DND-41 (cell line): Measurements from ENCODE around the gene GUCY1A1.

Experiments
- ATAC-seq: fragments of 200-7000 bp; cut with Tn5 transposase; 3 replicates; pipeline ENCODE4 v1.9.1; 2021; ENCODE audit warnings: low read depth; ENCODE audit not compliant: insufficient read depth
- DNase-seq: peaks from one replicate; pipeline ENCODE4 v3.0.0-alpha.2; 2020
- H2AFZ ChIP-seq: 2 replicates; pipeline ENCODE4 v1.6.0; 2012; ENCODE audit warnings: low read depth, low read length
- H3K27ac ChIP-seq: 2 replicates; pipeline ENCODE4 v1.5.1; 2012; ENCODE audit warnings: low read length, inconsistent platforms
- H3K27me3 ChIP-seq: fragments of 200-600 bp; sonication (generic); 2 replicates; pipeline ENCODE4 v1.6.0; 2012; ENCODE audit warnings: low read length, mild to moderate bottlenecking, inconsistent platforms; ENCODE audit not compliant: insufficient read depth, poor library complexity
- H3K36me3 ChIP-seq: 2 replicates; pipeline ENCODE4 v1.5.1; 2012; ENCODE audit warnings: low read length, inconsistent platforms; ENCODE audit not compliant: insufficient read depth
- H3K4me1 ChIP-seq: 2 replicates; pipeline ENCODE4 v1.5.1; 2012; ENCODE audit warnings: mild to moderate bottlenecking, low read length; ENCODE audit not compliant: insufficient read depth
- H3K4me2 ChIP-seq: 2 replicates; pipeline ENCODE4 v1.6.0; 2012; ENCODE audit warnings: mild to moderate bottlenecking, moderate library complexity, low read length, inconsistent platforms; ENCODE audit not compliant: insufficient read depth
- H3K4me3 ChIP-seq, 2 experiments: fragments of 200-600 bp in 1 of 2; shearing (Covaris generic) in 1 of 2; 2 replicates each; pipeline ENCODE4 v1.5.1; 2012 to 2016; ENCODE audit warnings: inconsistent platforms in 2 of 2, low read length in 2 of 2, mild to moderate bottlenecking in 2 of 2, low read depth in 1 of 2, moderate library complexity in 1 of 2
- H3K79me2 ChIP-seq: 2 replicates; pipeline ENCODE4 v1.6.0; 2012; ENCODE audit warnings: low read length, inconsistent platforms; ENCODE audit not compliant: insufficient read depth
- H3K9ac ChIP-seq: 2 replicates; pipeline ENCODE4 v1.6.0; 2012; ENCODE audit warnings: low read depth, mild to moderate bottlenecking, inconsistent platforms, low read length, moderate library complexity
- H3K9me3 ChIP-seq: 2 replicates; pipeline ENCODE4 v1.5.1; 2012; ENCODE audit warnings: low read length, moderate library complexity, mild to moderate bottlenecking, inconsistent platforms; ENCODE audit not compliant: insufficient read depth, severe bottlenecking
- H4K20me1 ChIP-seq: 2 replicates; pipeline ENCODE4 v1.6.0; 2012; ENCODE audit warnings: low read length; ENCODE audit not compliant: insufficient read depth
- CTCF ChIP-seq: IDR thresholded peaks from 2 replicates; pipeline ENCODE4 v1.5.1; 2012; ENCODE audit warnings: borderline replicate concordance, low read length, moderate library complexity, mild to moderate bottlenecking; ENCODE audit not compliant: poor library complexity, severe bottlenecking; ENCODE audit errors: extremely low read depth
- EZH2 ChIP-seq: IDR thresholded peaks from 3 replicates; pipeline ENCODE4 v1.6.1; 2012; ENCODE audit warnings: borderline replicate concordance, low read depth, mild to moderate bottlenecking, moderate library complexity, low read length, inconsistent platforms; ENCODE audit not compliant: severe bottlenecking

The GUCY1A1 gene

GRCh38 chr4:155745984-155746383, 79.3 kb downstream of the GUCY1A1 start:
- no peak for ATAC-seq
- no peak overlapping the region for H3K4me2 ChIP-seq
- no peak overlapping the region for H3K27ac ChIP-seq
- H3K36me3 ChIP-seq, result no peaks in the 10 kb centered on the region
- no peak overlapping the region for H3K4me3 ChIP-seq
- no peaks in the 10 kb centered on the region for H3K27me3 ChIP-seq
- H2AFZ ChIP-seq, result no peak overlapping the region
- TF ChIP-seq EZH2 (no peak), CTCF (no peak)
- no peaks in the 10 kb centered on the region for H4K20me1 ChIP-seq
- no peaks in the 10 kb centered on the region for H3K4me1 ChIP-seq
- no peak overlapping the region for H3K9ac ChIP-seq
- no peak for DNase-seq
- no peaks in the 10 kb centered on the region for H3K79me2 ChIP-seq
- H3K9me3 ChIP-seq, result no peaks in the 10 kb centered on the region

GRCh38 chr4:155748039-155748438, 81.4 kb downstream of the GUCY1A1 start:
- Histone ChIP-seq H3K4me3 (no peak overlapping the region), H3K4me1 (no peaks in the 10 kb centered on the region), H3K9me3 (no peaks in the 10 kb centered on the region), H3K27ac (no peak overlapping the region), H4K20me1 (no peaks in the 10 kb centered on the region), H3K36me3 (no peaks in the 10 kb centered on the region), H3K79me2 (no peaks in the 10 kb centered on the region), H2AFZ (no peak overlapping the region), H3K4me2 (no peak overlapping the region), H3K9ac (no peak overlapping the region), H3K27me3 (no peaks in the 10 kb centered on the region)
- no peak for TF ChIP-seq EZH2
- TF ChIP-seq CTCF, result no peak
- no peak for DNase-seq
- no peak for ATAC-seq

- TF ChIP-seq CTCF, result no peak
- TF ChIP-seq EZH2, result no peak
- Histone ChIP-seq H3K79me2 (no peaks in the 10 kb centered on the region), H2AFZ (no peak overlapping the region), H3K4me3 (no peak overlapping the region), H3K36me3 (no peaks in the 10 kb centered on the region), H3K9me3 (no peaks in the 10 kb centered on the region), H3K27ac (no peak overlapping the region), H3K9ac (no peak overlapping the region), H4K20me1 (no peaks in the 10 kb centered on the region), H3K27me3 (no peaks in the 10 kb centered on the region), H3K4me2 (no peak overlapping the region), H3K4me1 (no peaks in the 10 kb centered on the region)
- no peak for DNase-seq
- no peak for ATAC-seq
Measured at GRCh38 chr4:155749041-155749440, 82.4 kb downstream of the GUCY1A1 start.

- Histone ChIP-seq H3K27ac (no peak overlapping the region), H3K9ac (no peak overlapping the region), H3K79me2 (no peaks in the 10 kb centered on the region), H3K9me3 (no peaks in the 10 kb centered on the region), H3K4me2 (no peak overlapping the region), H3K27me3 (no peaks in the 10 kb centered on the region), H3K36me3 (no peaks in the 10 kb centered on the region), H3K4me1 (no peaks in the 10 kb centered on the region), H2AFZ (no peak overlapping the region), H3K4me3 (no peak overlapping the region), H4K20me1 (no peaks in the 10 kb centered on the region)
- no peak for TF ChIP-seq CTCF
- TF ChIP-seq EZH2, result no peak
- ATAC-seq (no peak), DNase-seq (no peak)
Measured at GRCh38 chr4:155751569-155751968, 84.9 kb downstream of the GUCY1A1 start.
